Activated CD4-positive, alpha-beta T cell treated with anti-CD3 and anti-CD28 coated beads, Interleukin-2, amount 50 U/mL, for 16 hours (primary cell): ENCODE measurements around the gene BNIP5.

Source experiments
- DNase-seq: peaks from one replicate; pipeline ENCODE4 v3.0.0-alpha.2; 2020

BNIP5 gene

GRCh38 chr6:36290668-36291620, 45.7 kb downstream of the BNIP5 start:
- DNase-seq: no peak

GRCh38 chr6:36289281-36289878, 47.3 kb downstream of the BNIP5 start:
- no peak for DNase-seq

- no peak for DNase-seq
Observed at GRCh38 chr6:36286858-36287257, 49.8 kb downstream of the BNIP5 start.

GRCh38 chr6:36285797-36286196, 50.9 kb downstream of the BNIP5 start:
- DNase-seq: no peak

- no peak for DNase-seq
Observed at GRCh38 chr6:36285187-36285671, 51.5 kb downstream of the BNIP5 start.

GRCh38 chr6:36284359-36284758, 52.3 kb downstream of the BNIP5 start:
- no peak for DNase-seq

GRCh38 chr6:36283608-36284007, 53.1 kb downstream of the BNIP5 start:
- DNase-seq: no peak

- DNase-seq: no peak
Observed at GRCh38 chr6:36280983-36281382, 55.7 kb downstream of the BNIP5 start.

- DNase-seq: no peak
Observed at GRCh38 chr6:36280467-36280866, 56.2 kb downstream of the BNIP5 start.

- no peak for DNase-seq
Observed at GRCh38 chr6:36277946-36278470, 58.7 kb downstream of the BNIP5 start.

- no peak for DNase-seq
Observed at GRCh38 chr6:36276581-36277536, 59.8 kb downstream of the BNIP5 start.

- no peak for DNase-seq
Observed at GRCh38 chr6:36273802-36274514, 62.7 kb downstream of the BNIP5 start.

GRCh38 chr6:36273067-36273466, 63.6 kb downstream of the BNIP5 start:
- DNase-seq: no peak

- DNase-seq: no peak
Observed at GRCh38 chr6:36272234-36272633, 64.5 kb downstream of the BNIP5 start.

GRCh38 chr6:36269834-36270705, 66.6 kb downstream of the BNIP5 start, which contains the start of gene PNPLA1:
PNPLA1 (plus strand) TSS chr6:36270060; CDS start chr6:36270460, 400 bp downstream.
- DNase-seq: no peak

GRCh38 chr6:36268478-36269275, 68.0 kb downstream of the BNIP5 start:
- DNase-seq: no peak

- no peak for DNase-seq
Observed at GRCh38 chr6:36267731-36268477, 68.8 kb downstream of the BNIP5 start.

- DNase-seq: no peak
Observed at GRCh38 chr6:36266913-36267644, 69.6 kb downstream of the BNIP5 start.
